HG03060 (cell line): ENCODE data around the gene ZFHX3.

Source experiments
- ATAC-seq: cut with Tn5 transposase; IDR thresholded peaks from one replicate; pipeline ENCODE4 v1.9.1; 2021; ENCODE audit warnings: low read depth, moderate number of reproducible peaks; ENCODE audit not compliant: unreplicated experiment

ZFHX3 gene

GRCh38 chr16:72937916-72938794 is 109.8 kb downstream of the ZFHX3 start:
- no peak for ATAC-seq

- ATAC-seq = no peak
These were observed 110.6 kb downstream of the ZFHX3 start for GRCh38 chr16:72937360-72937759.

- no peak for ATAC-seq
These were observed 111.5 kb downstream of the ZFHX3 start for GRCh38 chr16:72936408-72936807.

DNA sequence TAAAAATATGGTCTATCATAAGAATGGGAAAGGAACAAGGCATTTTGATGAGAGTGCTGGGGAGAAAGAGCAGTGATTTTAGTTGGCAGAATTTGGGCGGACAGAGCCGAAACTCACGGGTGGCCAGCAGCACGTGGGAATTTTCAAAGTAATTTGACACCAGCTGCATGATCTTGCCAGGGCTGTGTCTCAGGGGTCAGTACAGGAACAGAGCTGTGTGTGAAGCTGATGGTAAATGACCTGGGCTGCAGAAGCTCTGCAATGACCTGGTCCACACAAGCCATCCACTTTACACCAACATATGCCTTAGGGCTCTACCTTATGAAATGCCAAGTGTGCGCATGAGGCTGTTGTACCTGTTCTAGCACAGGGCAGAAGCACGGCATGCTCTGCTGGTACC is 112.0 kb downstream of the ZFHX3 start:
- no peak for ATAC-seq

DNA sequence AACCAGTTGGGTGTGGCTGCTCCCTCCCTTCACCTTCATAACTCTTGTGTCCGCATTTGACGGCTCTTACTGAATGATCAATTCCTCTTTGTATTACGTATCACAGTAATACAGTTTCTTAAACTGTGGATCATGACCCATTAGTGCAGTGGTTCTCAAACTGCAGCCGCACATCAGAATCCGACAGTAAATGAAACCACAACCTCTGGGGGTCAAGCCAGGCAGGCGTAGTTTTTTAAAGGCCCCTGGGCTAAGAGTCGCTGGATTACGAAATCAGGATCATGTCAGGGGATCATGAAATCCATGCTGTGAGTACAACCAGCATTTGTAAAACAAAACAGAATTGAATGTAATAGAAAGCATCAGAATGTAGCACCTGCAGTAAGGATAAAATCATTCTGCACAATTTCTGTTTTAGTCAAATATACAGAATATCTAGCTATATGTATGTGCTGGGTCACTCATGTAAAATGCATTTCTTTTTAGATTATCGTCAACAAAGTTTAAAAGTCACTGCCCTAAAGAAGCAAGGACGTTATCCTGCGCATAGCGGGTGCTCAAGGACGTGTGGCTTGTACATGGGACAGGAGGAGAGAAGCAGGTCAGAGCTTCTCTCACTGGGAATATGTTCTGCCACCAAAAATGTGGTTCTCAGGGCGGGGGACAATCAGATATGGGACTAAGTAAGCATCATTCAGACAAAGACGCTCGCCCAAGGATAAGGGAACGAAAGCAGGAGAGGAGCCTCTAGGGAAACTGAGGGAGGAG is 113.1 kb downstream of the ZFHX3 start:
- ATAC-seq = no peak

GRCh38 chr16:72932677-72933335 is 115.1 kb downstream of the ZFHX3 start:
- no peak for ATAC-seq

GRCh38 chr16:72932050-72932449 is 115.9 kb downstream of the ZFHX3 start:
- no peak for ATAC-seq

DNA sequence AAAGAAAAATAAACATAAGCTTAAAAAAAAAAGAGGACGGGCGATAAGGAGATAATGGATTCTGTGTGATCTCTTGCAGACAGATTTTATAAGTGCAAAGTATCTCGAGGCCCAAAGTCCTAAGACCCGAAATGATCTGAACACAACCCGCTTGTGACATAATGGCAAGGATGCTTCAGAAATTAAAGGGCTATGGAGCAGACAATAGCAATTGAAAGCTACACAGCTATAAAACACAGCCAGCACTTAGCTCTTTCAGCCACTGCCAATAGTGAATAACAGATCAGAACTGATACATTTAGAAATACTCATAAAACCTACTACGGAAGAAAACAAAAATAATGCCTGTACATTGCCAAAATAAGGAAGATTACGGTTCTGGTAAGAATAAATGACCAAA is 117.5 kb downstream of the ZFHX3 start:
- no peak for ATAC-seq

- no peak for ATAC-seq
These were observed 119.6 kb downstream of the ZFHX3 start for GRCh38 chr16:72928090-72928981.

GRCh38 chr16:72927199-72928089 is 120.5 kb downstream of the ZFHX3 start:
- no peak for ATAC-seq

- ATAC-seq = no peak
These were observed 121.5 kb downstream of the ZFHX3 start for GRCh38 chr16:72926177-72927070.

DNA sequence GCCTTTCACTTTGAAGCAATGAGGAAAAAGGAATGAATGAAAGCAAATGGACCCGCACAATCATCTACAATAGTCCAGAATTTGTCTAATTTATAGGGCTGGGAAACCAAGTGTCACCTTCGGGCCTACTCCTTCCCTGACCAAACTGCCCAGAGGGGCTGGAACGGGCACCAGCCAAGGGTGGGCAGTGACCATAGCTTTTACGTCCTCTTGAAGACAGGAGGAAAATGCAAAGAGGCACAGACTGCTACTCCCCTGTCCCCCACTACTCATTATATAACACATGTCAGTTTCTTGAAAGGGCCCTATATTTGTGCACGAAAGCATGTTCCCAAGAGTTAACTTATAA is 122.3 kb downstream of the ZFHX3 start:
- no peak for ATAC-seq

GRCh38 chr16:72924927-72925630 is 122.8 kb downstream of the ZFHX3 start:
- ATAC-seq = no peak

DNA sequence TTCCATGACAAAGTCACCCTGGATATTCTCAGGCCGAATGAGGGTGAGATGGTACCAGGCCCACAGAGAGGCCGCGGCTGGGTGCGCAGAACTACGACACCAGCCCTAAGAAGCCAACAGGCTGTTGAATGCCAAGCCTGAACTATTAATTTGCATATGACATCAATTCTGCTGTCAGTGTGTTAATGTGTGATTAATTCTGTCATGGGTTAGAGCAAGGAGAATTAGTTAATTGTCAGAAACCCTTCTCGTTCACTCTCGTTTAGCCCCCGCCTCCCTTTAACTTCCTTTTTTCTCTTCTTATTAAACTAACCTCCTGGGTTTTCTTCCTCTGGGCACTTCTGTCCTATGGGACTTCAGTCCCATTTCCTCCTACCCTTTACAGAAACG is 123.4 kb downstream of the ZFHX3 start:
- ATAC-seq = no peak

DNA sequence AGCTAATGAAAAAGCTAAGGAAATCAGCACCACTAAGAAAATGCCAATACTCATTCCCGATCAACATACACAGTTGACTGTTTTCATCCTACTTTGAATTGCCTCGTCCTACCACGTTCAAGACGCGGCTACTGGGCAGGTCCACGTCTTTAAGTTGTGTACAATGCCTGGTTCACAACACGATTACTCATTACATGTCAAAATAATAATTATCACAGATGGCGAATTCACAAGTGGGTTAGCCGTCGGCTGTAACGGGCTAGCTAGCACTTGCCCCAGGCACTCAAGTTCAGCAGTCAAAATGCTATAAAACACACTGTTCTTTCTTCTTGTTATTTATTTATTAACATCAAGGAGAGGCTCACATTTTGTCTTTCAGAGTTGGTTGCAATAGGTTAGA is 124.2 kb downstream of the ZFHX3 start:
- ATAC-seq = no peak

GRCh38 chr16:72922714-72923113 is 125.2 kb downstream of the ZFHX3 start:
- no peak for ATAC-seq

GRCh38 chr16:72921620-72922019 is 126.3 kb downstream of the ZFHX3 start:
- no peak for ATAC-seq

- no peak for ATAC-seq
These were observed 126.8 kb downstream of the ZFHX3 start for GRCh38 chr16:72921106-72921505.
